ENCODE data around the gene FOXN3. TPM values are rescaled to one million over a fixed set of nuclear protein-coding genes. Genes with fewer than 3 reads are reported as not detected.
A peak's percentile ranks its signal among the peaks of the same experiment; 100 is the strongest.

FOXN3 gene
- total and polyA plus RNA-seq, 10 donors = 9.2 to 121 (median 98.3) TPM

DNA sequence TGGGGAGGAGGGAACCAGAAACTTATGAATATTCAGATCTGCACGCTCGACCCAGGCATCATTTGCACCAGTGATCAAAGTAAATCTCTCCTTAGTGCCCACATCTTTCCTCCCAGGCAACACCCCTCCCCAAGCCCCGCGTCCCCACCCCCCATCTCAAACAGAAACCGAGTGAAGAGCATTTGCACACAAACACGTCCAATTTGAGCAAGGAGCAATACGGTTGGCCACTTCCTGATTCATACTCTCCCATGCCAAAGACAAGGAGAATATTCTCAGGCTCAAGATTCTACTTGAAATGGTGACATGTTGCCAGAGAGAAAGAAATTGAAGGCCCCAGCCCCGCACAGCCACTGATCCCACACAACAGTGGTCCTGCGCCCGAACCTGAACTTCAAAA lies 7.1 kb downstream of the FOXN3 start:
- peak overlapping the region in 4 of 8 donors; percentile 14 to 26 (median 18) for H3K27ac ChIP-seq
- DNase-seq = no peak
- no peaks in the 10 kb centered on the region for H3K27me3 ChIP-seq (replicated peaks in 1 of 7)
- intact Hi-C loops (cut with DNase I; ENCODE audit: low total_unique reads) = loop anchor here (10.0 kb wide), 1 partner anchor 235 kb away; no protein-coding TSS in a partner anchor
- TF ChIP-seq POLR2AphosphoS5 (IDR thresholded peaks at IDR 0.05) (no peak), CTCF (IDR thresholded peaks at IDR 0.05 in 8 of 11, conservative IDR thresholded peaks at IDR 0.05 in 3 of 11) (no peak), POLR2A (IDR thresholded peaks at IDR 0.05) (no peak)
- peaks cover 15 to 84% (median 49%) of the 10 kb centered on the region in 6 donors for H3K4me1 ChIP-seq
- peak overlapping the region in 1 of 8 donors; percentile 29 for H3K4me3 ChIP-seq
- WGBS, 5 donors = 45 to 53% (median 48%) methylated on average over 10 of the region's 10 CpGs
- H3K36me3 ChIP-seq = peaks cover 0 to 47% (median 3%) of the 10 kb centered on the region in 6 donors
- H3K9me3 ChIP-seq = no peaks in the 10 kb centered on the region

DNA sequence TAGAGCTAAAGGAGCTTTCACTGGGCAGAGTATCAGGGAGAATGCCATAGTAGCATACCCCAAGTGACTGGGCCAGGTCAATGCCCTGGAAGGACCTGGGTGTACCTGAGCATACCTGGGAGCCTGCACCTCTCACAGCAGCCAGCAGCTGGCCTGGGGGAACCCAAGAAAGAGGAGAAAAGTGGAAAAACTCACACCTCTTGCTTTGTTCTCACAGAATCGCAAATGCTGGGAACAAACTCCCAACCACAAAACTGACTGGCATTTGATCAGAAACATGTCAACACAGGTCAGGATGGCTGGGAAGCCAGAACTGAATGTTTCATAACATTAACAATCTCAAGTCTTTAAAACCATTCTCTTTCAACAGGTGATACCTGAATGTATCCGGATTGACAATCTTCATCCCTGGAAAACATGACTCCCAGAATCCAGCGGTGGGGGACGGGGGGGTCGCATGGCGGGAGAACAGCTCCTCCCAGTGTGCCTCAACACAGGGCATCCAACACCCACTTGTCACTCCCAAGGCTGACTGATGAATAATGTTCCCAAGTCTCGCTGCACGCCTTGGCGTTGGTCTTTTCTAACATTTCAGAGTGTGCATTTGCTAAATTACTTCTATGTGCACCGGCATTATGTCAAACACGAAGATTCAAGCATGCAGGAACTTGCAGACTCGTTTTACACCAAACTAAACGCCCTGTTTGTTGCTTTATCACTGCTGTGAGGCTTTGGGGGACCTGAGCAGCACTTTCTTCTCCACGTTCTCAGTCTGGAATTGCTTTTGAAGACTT lies 7.9 kb downstream of the FOXN3 start:
- H3K27me3 ChIP-seq (replicated peaks in 1 of 7) = no peaks in the 10 kb centered on the region
- peaks cover 15 to 76% (median 41%) of the 10 kb centered on the region in 6 donors for H3K4me1 ChIP-seq
- WGBS, 5 donors = 76 to 82% (median 79%) methylated on average over 14 of the region's 14 CpGs
- no peak overlapping the region for H3K27ac ChIP-seq
- H3K36me3 ChIP-seq = peaks cover 0 to 53% (median 3%) of the 10 kb centered on the region in 6 donors
- no peak for DNase-seq
- intact Hi-C loops (cut with DNase I; ENCODE audit: low total_unique reads) = no loop called here
- H3K9me3 ChIP-seq = no peaks in the 10 kb centered on the region
- TF ChIP-seq POLR2A (IDR thresholded peaks at IDR 0.05) (no peak), CTCF (IDR thresholded peaks at IDR 0.05 in 8 of 11, conservative IDR thresholded peaks at IDR 0.05 in 3 of 11) (no peak), POLR2AphosphoS5 (IDR thresholded peaks at IDR 0.05) (no peak)
- H3K4me3 ChIP-seq = no peak overlapping the region

DNA sequence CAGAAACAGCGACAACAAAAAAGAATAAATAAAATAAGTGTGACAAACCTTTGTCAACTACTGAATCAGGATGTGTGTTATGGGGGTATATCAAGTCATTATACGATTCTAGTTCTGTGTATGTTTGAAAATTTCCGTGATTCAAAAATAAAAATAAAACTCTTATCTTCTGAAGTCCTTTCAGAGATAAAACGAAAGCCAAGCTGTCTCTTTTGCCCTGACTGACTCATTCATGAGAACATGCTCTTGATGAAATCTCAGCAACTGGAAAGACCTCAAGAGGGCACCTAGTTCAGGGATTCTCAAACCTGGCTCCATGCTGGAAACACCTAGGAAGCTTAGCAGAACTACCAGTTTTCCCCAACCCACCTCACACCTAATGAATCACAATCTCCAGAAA lies 9.2 kb downstream of the FOXN3 start:
- Histone ChIP-seq H3K9me3 (no peaks in the 10 kb centered on the region), H3K4me1 (peaks cover 15 to 80% (median 41%) of the 10 kb centered on the region in 6 donors), H3K36me3 (peaks cover 0 to 60% (median 3%) of the 10 kb centered on the region in 6 donors), H3K27me3 (replicated peaks in 1 of 7) (no peaks in the 10 kb centered on the region), H3K4me3 (no peak overlapping the region), H3K27ac (peak overlapping the region in 1 of 8 donors; percentile 30)
- intact Hi-C loops (cut with DNase I; ENCODE audit: low total_unique reads) = no loop called here
- WGBS, 5 donors = 55 to 86% (median 78%) methylated on average over 4 of the region's 4 CpGs
- no peak for DNase-seq
- TF ChIP-seq POLR2A (IDR thresholded peaks at IDR 0.05) = no peak
- no peak for TF ChIP-seq CTCF (IDR thresholded peaks at IDR 0.05 in 8 of 11, conservative IDR thresholded peaks at IDR 0.05 in 3 of 11)
- TF ChIP-seq POLR2AphosphoS5 (IDR thresholded peaks at IDR 0.05) = no peak

- Histone ChIP-seq H3K27ac (peak overlapping the region in 2 of 8 donors; percentile 30 to 33), H3K27me3 (replicated peaks in 1 of 7) (no peaks in the 10 kb centered on the region), H3K4me1 (peaks cover 15 to 83% (median 46%) of the 10 kb centered on the region in 6 donors), H3K9me3 (no peaks in the 10 kb centered on the region), H3K4me3 (no peak overlapping the region), H3K36me3 (peaks cover 0 to 54% (median 3%) of the 10 kb centered on the region in 6 donors)
- no peak for DNase-seq
- WGBS, 5 donors = 21 to 32% (median 25%) methylated on average over 4 of the region's 4 CpGs
- no peak for TF ChIP-seq POLR2A (IDR thresholded peaks at IDR 0.05)
- no peak for TF ChIP-seq POLR2AphosphoS5 (IDR thresholded peaks at IDR 0.05)
- intact Hi-C loops (cut with DNase I; ENCODE audit: low total_unique reads) = no loop called here
Observed at GRCh38 chr14:89406941-89407340, 10.1 kb downstream of the FOXN3 start.
